Measurements from ENCODE around the gene SYNJ2. TPM values are rescaled to one million over a fixed set of nuclear protein-coding genes. Genes with fewer than 3 reads are reported as not detected.
A peak's percentile ranks its signal among the peaks of the same experiment; 100 is the strongest.

SYNJ2 gene
- total RNA-seq, 1 experiment from 2014 or later: 24.5 TPM

GRCh38 chr6:157987788-157988699 lies 6.4 kb downstream of the SYNJ2 start:
- H3K9me3 Mint-ChIP-seq: no peaks in the 10 kb centered on the region
- Histone ChIP-seq H2BK120ac (ENCODE audit: low read depth, low read length, poor library complexity, severe bottlenecking) (no peak overlapping the region), H4K91ac (ENCODE audit: insufficient read length, low read depth, low read length) (no peak overlapping the region), H3K79me2 (ENCODE audit: insufficient read depth, low read length) (peaks cover 13% of the 10 kb centered on the region), H3K23me2 (ENCODE audit: insufficient read length, low read depth, low read length, poor library complexity, severe bottlenecking) (no peaks in the 10 kb centered on the region), H2BK15ac (ENCODE audit: low read depth, low read length) (no peak overlapping the region), H2BK20ac (ENCODE audit: low read depth, low read length, poor library complexity, severe bottlenecking) (no peak overlapping the region), H3K9ac (ENCODE audit: extremely low read depth, insufficient read length, low read length) (no peak overlapping the region), H3K14ac (ENCODE audit: insufficient read depth, low read length) (no peak overlapping the region; the same call in 1 of the 2 replicates), H2AFZ (ENCODE audit: low read length) (no peak overlapping the region), H2BK12ac (ENCODE audit: insufficient read length, low read depth, low read length) (no peak overlapping the region), H4K20me1 (ENCODE audit: control insufficient read depth, insufficient read depth, insufficient read length) (no peaks in the 10 kb centered on the region), H3K27me3 (ENCODE audit: insufficient read depth, low read length) (no peaks in the 10 kb centered on the region), H3K18ac (ENCODE audit: insufficient read length, low read depth, low read length) (no peak overlapping the region), H3K9me3 (ENCODE audit: control insufficient read depth, low read depth, low read length) (no peaks in the 10 kb centered on the region), H3K4me2 (ENCODE audit: insufficient read depth, insufficient read length, low read length) (no peak overlapping the region), H4K5ac (ENCODE audit: insufficient read length, low read depth, low read length) (no peak overlapping the region), H3K79me1 (ENCODE audit: insufficient read depth, low read depth, low read length, poor library complexity, severe bottlenecking) (no peaks in the 10 kb centered on the region), H3K23ac (ENCODE audit: insufficient read length, low read depth, low read length) (no peak overlapping the region), H3K4me1 (ENCODE audit: insufficient read depth, low read length) (peaks cover 10% of the 10 kb centered on the region; the same call in 1 of the 2 replicates), H2AK5ac (ENCODE audit: insufficient read length, low read length) (no peak overlapping the region), H4K8ac (replicated peaks; ENCODE audit: insufficient read length, low read depth, low read length) (no peak overlapping the region), H3K27ac (ENCODE audit: insufficient read length, low read depth, low read length) (no peak overlapping the region), H2BK5ac (ENCODE audit: insufficient read length, low read length) (no peak overlapping the region), H3K56ac (ENCODE audit: insufficient read length, low read depth, low read length) (no peak overlapping the region), H3K4ac (ENCODE audit: low read depth, low read length) (no peak overlapping the region), H3T11ph (ENCODE audit: low read length) (no peak overlapping the region)
- H3K27me3 Mint-ChIP-seq (ENCODE audit: low read depth): no peaks in the 10 kb centered on the region
- peaks cover 44 to 58% of the 10 kb centered on the region in 2 experiments for H3K4me1 Mint-ChIP-seq
- no peak for DNase-seq
- no peak overlapping the region for H3K4me3 Mint-ChIP-seq
- H3K27ac Mint-ChIP-seq: peak overlapping the region; percentile 18 to 59 (median 55); a peak in 2 of 7 replicates
- TF ChIP-seq CTCF (conservative IDR thresholded peaks at IDR 0.05): no peak
- WGBS (ENCODE audit: extremely low coverage, insufficient read length, low lambda C conversion rate): no CpG with 5 or more reads among the region's 20 CpGs
- H3K36me3 Mint-ChIP-seq (ENCODE audit: insufficient read depth in 1 of 3, low read depth in 3 of 3): peaks cover 0 to 4% (median 1%) of the 10 kb centered on the region in 3 experiments; a peak in 3 of 7 replicates
